ES-I3 (cell line): Measurements from ENCODE around the gene PLAAT1.
A peak's percentile ranks its signal among the peaks of the same experiment; 100 is the strongest.

ENCODE experiments used
- H3K36me3 ChIP-seq: 2 replicates; pipeline ENCODE4 v1.6.1; 2013; ENCODE audit warnings: mild to moderate bottlenecking, low read length, control low read depth, moderate library complexity; ENCODE audit not compliant: insufficient read depth
- H3K4me1 ChIP-seq: 2 replicates; pipeline ENCODE4 v1.6.1; 2013; ENCODE audit warnings: mild to moderate bottlenecking, control low read depth, low read length; ENCODE audit not compliant: insufficient read depth
- H3K9ac ChIP-seq: 2 replicates; pipeline ENCODE4 v1.6.1; 2013; ENCODE audit warnings: low read depth, mild to moderate bottlenecking, low read length, moderate library complexity
- H3K9me3 ChIP-seq: 2 replicates; pipeline ENCODE4 v1.6.1; 2013; ENCODE audit warnings: mild to moderate bottlenecking, low read length, moderate library complexity; ENCODE audit not compliant: control insufficient read depth, insufficient read depth

The PLAAT1 gene

DNA sequence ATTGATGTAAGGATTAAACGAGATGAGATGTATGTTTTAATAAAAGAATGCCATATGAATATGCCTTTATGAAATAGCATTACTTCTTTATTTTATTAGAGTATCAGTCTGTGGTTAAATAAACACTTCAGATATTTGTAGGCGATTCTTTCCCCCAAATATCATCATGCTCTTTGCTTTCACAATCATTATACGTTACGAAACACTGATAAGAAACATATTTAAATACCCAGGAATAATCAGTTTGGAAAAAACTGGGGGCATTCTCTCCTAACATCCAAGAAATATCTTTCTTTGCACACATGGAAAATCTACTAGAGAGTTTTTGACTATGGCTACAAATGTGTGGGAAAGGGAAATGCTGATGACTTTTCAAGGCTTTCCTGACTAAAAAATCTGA, 4.4 kb upstream of the PLAAT1 start:
- Histone ChIP-seq H3K9ac (no peak overlapping the region), H3K9me3 (no peaks in the 10 kb centered on the region), H3K36me3 (no peaks in the 10 kb centered on the region), H3K4me1 (0 out of 2 replicates have a peak, but pooled peaks cover under 1% of the 10 kb centered on the region)

DNA sequence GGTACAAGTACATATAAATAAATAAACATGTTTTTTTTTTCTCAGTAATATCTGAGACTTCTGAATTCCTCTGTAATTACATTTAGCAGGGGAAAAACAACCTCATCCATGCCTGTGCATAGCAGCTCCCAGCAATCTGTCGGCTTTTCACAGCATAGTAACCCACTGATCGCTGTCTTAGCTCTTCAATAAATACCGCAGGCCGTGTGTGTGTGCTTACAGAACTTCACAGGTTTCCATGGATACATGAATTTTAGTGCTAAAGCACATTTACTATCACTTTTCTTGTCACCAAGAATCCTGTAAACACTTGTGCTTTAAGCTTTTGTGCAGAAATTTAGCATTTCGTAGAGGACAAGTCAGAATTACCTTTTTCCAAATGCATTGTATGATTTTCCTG, 4.0 kb upstream of the PLAAT1 start:
- no peaks in the 10 kb centered on the region for H3K36me3 ChIP-seq
- H3K4me1 ChIP-seq = no peaks in the 10 kb centered on the region

DNA sequence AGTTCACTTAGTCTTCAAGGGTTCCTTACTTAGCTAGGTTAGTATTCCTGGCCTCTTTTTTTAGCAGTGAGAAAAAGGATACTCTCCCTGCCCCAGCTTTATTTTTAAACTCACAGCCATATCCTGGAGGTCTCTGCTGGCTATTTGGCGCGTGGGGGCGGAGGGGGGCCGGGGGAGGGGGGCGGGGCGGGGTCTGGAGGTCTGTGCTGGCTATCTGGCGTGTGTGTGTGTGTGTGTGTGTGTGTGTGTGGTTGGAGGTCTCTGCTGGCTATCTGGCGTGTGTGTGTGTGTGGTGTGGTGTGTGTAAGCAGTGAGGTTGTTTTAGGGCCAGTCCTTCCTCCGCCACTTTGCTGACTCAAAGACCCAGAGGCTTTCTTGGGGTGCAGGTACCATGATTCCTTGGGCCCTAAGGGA, 579 bp upstream of the PLAAT1 start:
- Histone ChIP-seq H3K4me1 (no peaks in the 10 kb centered on the region), H3K36me3 (no peaks in the 10 kb centered on the region), H3K9ac (peak overlapping the region; percentile 79), H3K9me3 (no peaks in the 10 kb centered on the region)

More for the DNA sequence above, 4.0 kb upstream of the PLAAT1 start:
- Histone ChIP-seq H3K9ac (no peak overlapping the region), H3K9me3 (no peaks in the 10 kb centered on the region)

DNA sequence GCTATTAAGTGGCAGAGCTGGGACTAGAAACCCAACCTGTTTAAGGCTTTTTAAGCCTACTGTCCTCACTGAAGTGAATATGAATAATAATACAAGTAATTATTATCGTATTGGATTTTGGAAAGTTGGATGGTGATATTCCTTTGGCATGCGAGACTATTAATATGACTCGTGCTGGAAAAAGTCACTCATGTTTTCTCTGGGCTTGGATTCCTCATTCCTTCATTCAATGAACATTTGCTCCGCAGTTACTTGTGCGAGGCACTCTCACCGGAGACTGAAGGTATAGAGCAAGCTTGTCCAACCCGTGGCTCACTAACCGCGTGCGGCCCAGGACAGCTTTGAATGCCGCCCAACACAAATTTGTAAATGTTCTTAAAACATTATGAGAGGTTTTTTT, 694 bp downstream of the PLAAT1 start:
- Histone ChIP-seq H3K9me3 (no peaks in the 10 kb centered on the region), H3K36me3 (no peaks in the 10 kb centered on the region), H3K4me1 (no peaks in the 10 kb centered on the region), H3K9ac (peak overlapping the region; percentile 58; the same call in 1 of the 2 replicates)

DNA sequence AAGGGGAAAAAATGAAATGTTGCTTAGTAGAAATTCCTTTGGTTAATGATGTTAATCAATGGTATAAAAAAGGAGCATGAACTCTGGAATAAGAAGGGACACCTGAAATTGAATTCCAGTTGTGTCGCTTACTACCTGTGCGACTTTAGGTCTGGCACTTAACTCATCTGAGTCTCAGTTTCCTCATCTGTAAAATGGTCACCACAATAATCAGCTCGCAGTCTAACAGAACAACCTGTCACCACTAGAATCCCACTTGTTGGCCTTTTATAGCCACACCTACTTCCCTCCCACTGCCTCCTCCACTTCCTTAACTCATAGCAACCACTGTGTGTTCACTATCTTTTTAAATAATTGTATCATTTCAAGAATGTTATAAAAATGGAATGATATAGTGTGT, 2.5 kb downstream of the PLAAT1 start:
- Histone ChIP-seq H3K9me3 (peaks cover 2% of the 10 kb centered on the region; the same call in 1 of the 2 replicates), H3K4me1 (no peaks in the 10 kb centered on the region), H3K36me3 (no peaks in the 10 kb centered on the region), H3K9ac (no peak overlapping the region)

DNA sequence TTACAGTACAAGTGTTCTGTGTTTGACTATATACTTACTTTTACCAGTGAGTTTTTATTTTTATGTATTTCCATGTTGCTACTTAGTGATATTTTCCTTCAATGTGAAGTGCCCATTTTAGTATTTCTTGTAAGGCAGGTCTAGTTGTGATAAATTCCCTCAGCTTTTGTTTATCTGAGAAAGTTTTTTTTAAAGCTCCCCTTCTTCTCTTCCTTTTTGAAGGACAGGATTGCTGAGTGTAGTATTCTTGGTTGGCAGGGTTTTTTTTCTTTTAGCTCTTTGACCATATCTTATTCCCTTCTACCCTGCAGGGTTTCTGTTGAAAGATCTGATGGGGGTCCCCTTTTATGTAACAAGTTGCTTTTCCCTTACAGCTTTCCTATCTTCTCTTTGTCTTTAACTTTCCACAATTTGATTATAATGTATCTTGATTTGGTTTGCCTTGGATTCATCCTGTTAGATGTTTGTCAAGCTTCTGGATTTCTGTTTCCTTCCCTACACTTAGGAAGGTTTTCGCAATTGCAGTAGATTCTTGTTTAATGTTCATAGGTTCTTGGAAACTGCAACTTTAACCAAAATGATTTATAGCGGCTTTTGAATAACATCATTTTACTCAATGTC, 7.9 kb downstream of the PLAAT1 start:
- no peaks in the 10 kb centered on the region for H3K36me3 ChIP-seq

DNA sequence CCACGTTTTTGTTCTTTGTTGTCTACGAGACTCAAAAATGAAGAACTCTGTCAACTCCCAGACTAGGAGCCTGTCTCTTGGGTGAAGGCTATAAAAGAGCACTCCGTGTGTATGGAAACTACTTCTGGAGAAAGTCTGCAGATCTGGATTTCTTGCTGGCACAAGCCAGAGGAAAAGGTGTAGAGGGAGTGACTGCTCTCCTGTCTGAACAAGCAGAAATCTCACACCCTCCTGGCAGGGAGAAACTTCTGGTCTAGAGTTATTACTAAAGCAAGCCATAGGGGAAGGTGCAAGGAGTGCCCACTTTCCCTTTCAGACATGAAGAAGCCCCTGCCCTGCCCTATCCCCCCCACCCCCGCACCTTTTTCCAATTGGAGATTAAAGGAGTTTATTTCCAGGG, 9.5 kb downstream of the PLAAT1 start:
- Histone ChIP-seq H3K4me1 (no peaks in the 10 kb centered on the region), H3K9ac (no peak overlapping the region), H3K36me3 (no peaks in the 10 kb centered on the region), H3K9me3 (peaks cover 8% of the 10 kb centered on the region)

More for the DNA sequence above, 7.9 kb downstream of the PLAAT1 start:
- no peaks in the 10 kb centered on the region for H3K4me1 ChIP-seq
- H3K9ac ChIP-seq = no peak overlapping the region
- peaks cover 8% of the 10 kb centered on the region for H3K9me3 ChIP-seq

DNA sequence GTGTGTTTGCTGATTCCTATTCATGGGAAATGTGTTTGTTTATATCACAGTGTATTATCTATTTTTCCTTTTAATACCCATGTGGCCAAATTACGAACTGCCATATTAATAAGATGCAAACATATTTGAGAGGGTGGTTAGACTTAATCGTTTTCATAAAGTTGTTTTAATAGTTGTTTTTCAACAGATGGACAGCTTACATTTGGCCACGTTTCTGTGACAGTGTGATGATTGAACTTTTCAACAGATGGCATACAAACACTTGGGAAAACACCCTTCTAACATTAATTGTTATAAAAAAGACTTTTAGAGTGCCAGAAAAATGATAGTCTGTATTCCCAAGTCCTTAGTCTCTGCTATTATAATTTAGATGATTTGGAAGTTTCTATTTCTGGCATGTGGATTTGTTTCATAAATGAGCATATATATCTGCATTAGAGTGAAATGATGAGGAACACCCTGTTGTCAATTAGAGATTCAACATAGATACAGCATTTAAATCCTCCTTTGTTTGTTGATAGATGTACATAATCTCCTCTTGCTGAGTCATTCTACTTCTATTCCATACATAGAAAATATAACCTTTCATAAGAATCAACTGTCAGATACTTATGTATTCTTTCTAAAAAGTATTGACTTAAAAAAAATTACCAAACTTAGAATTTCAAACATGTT, 13.1 kb downstream of the PLAAT1 start:
- H3K4me1 ChIP-seq = no peaks in the 10 kb centered on the region
- peaks cover 1% of the 10 kb centered on the region; the same call in 1 of the 2 replicates for H3K9me3 ChIP-seq
- H3K36me3 ChIP-seq = no peaks in the 10 kb centered on the region
- H3K9ac ChIP-seq = no peak overlapping the region

DNA sequence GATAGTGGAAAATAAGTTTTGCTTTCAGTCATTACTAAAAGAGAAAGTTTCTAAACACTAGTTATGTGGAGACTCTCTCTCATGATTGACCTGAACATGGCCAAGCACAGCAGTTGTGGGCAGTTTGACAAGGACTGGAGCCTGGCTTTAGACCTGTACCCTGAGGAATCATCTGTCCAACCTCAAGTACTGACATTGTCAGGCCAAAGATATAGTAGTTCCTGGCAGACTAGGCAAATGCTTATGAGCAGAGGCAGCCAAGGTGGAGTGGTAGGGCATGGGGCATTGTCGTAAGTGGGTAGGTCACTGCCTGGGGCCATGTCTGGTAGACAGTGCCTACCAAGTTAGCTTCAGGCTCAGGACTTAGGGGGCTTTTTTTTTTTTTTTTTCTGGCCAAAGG, 20.9 kb downstream of the PLAAT1 start:
- Histone ChIP-seq H3K4me1 (no peaks in the 10 kb centered on the region), H3K9ac (no peak overlapping the region), H3K9me3 (no peaks in the 10 kb centered on the region), H3K36me3 (no peaks in the 10 kb centered on the region)

DNA sequence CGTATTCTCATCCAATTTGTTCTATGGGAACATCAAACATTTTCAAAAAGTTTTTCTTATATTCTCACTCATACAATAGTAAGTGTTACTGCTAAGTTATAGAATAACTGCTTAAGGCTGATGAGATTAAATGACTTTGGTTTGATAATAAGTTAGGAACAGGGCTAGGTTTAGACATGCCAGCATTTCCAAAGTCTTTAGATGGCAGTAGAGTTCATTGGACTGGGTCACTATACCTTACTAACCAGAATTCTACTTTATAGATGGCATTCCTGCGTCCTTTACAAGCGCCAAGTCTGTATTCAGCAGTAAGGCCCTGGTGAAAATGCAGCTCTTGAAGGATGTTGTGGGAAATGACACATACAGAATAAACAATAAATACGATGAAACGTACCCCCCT, 21.7 kb downstream of the PLAAT1 start:
- no peaks in the 10 kb centered on the region for H3K36me3 ChIP-seq
- no peaks in the 10 kb centered on the region for H3K9me3 ChIP-seq
- no peak overlapping the region for H3K9ac ChIP-seq
- no peaks in the 10 kb centered on the region for H3K4me1 ChIP-seq

DNA sequence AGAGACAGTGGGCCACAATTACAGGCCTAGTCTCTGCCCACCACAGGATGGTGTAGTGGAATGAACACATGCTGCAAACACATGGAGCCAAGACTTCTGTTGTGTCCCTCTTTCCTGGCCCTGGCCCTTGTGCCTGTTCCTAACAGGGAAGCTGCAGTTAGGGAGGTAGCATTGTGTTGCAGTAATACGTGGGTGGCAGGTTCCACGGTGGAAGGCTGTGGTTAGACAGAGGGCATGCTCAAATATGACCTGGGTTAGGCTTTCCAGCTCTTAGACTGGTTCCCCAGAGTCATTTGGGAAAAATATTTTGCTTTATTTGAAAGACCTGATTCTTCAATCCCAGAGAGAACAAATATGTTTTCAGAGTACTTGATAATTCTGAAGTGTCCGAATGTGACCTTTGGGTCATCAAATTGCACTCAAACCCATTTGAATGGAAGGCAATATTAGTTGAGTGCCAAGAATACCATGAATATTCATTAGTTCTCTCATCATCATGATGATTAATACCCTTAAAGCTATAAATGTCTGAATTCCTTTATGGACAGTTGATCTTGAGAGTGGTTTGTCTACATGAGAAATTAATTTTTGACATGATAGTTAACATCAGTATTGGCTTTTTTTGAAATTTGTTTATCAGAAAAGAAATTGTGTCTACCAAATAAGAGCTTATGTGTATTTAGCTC, 28.5 kb downstream of the PLAAT1 start:
- H3K9me3 ChIP-seq = no peaks in the 10 kb centered on the region
- no peaks in the 10 kb centered on the region for H3K36me3 ChIP-seq
- no peaks in the 10 kb centered on the region; the same call in 1 of the 2 replicates for H3K4me1 ChIP-seq
- H3K9ac ChIP-seq = no peak overlapping the region

DNA sequence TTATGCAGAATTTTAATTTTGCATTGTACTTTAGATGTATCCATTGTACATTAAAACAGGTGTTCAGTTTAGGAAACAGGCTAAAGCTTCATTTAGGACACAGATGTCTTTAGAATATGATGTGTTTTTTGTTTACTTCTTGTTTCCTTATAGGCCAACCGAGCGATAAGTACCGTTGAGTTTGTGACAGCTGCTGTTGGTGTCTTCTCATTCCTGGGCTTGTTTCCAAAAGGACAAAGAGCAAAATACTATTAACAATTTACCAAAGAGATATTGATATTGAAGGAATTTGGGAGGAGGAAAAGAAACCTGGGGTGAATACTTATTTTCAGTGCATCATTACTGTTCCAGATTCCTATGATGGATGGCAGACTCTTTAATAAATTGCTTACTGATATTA, 29.4 kb downstream of the PLAAT1 start:
- no peaks in the 10 kb centered on the region for H3K9me3 ChIP-seq
- no peaks in the 10 kb centered on the region; the same call in 1 of the 2 replicates for H3K4me1 ChIP-seq
- H3K36me3 ChIP-seq = no peaks in the 10 kb centered on the region
- H3K9ac ChIP-seq = no peak overlapping the region

DNA sequence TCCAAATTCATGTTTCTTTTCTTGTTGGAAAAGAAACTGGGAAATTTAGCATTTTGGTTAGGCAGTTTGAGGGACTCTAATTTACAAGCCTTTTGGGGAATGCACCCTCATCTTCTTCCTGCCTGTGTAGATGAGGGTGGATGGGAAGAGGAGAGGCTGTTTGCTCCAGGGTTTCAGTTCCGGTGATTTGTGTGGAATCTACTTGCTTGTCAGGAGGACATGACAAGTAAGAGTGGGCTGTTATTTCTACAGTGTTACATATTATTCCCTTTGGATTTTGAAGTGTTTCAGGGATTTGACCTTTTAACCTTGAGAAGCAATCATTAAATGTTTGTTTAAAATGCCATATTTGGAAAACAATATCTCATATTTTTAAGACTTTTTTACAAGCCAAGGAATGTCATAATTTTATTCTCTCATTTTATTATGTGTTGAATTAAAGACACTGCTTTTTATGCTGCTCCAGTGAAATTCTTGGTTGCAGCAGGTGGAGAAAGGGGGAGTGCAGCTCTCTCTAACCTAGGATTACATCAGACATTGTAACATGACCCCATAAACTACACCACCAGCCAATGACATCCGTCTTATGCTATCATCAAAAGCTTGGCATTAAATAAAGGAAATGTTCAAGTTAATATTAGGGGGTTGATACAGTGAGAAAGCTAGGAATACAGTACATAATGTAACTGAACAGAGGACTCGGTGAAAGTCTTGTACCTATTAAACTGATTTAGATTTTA, 30.2 kb downstream of the PLAAT1 start:
- H3K9me3 ChIP-seq = no peaks in the 10 kb centered on the region
- H3K9ac ChIP-seq = no peak overlapping the region
- H3K36me3 ChIP-seq = no peaks in the 10 kb centered on the region
- H3K4me1 ChIP-seq = no peaks in the 10 kb centered on the region; the same call in 1 of the 2 replicates

DNA sequence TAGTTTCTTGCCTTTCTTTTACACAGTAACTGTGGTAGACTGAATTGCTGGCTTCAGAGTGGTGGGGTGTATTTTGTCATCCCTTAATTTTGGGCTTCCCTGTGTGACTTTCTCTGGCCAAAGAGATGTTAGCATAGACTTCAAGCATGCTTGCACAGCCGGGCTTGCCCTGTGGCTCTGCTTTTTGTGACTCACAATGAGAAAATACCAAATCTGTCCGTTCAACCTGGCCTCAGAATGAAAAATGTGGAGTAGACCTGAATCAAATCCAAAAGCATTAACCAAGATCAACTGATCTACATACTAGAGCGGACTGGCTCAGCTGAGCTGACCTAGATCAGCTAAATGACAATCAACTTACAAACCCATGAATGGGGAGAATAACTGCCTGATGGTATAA, 51.4 kb downstream of the PLAAT1 start:
- Histone ChIP-seq H3K9me3 (peaks cover 23% of the 10 kb centered on the region), H3K36me3 (no peaks in the 10 kb centered on the region), H3K4me1 (no peaks in the 10 kb centered on the region), H3K9ac (no peak overlapping the region)
